CD14-positive monocyte (primary cell): Measurements from ENCODE around the gene LYPD4. TPM values are rescaled to one million over a fixed set of nuclear protein-coding genes. Genes with fewer than 3 reads are reported as not detected.

Source experiments
- DNase-seq, 3 donors: peaks; one replicate each; pipeline ENCODE4 v3.0.0-alpha.2; 2011 to 2022
- H2AFZ ChIP-seq: 2 replicates; pipeline ENCODE4 v1.6.0; 2012; ENCODE audit warnings: mild to moderate bottlenecking, low read depth, low read length, inconsistent platforms; ENCODE audit not compliant: insufficient read depth, poor library complexity, severe bottlenecking
- H3K27ac ChIP-seq, 2 donors: 1 replicate in 1 of 2; 2 replicates in 1 of 2; pipeline ENCODE4 v1.5.1; 2012 to 2013; ENCODE audit warnings: low read length in 2 of 2, control low read depth in 1 of 2, inconsistent platforms in 1 of 2, low read depth in 1 of 2, mild to moderate bottlenecking in 1 of 2
- H3K27me3 ChIP-seq, 2 donors: one replicate each; pipeline versions ENCODE4 v1.6.0 to v1.6.1; 2011 to 2013; ENCODE audit warnings: low read length in 2 of 2; ENCODE audit not compliant: control insufficient read depth in 2 of 2, insufficient read depth in 2 of 2
- H3K36me3 ChIP-seq, 2 donors: replicated peaks in 1 of 2; 1 replicate in 1 of 2; 2 replicates in 1 of 2; pipeline versions ENCODE4 v1.5.1 to v1.6.1; 2012 to 2013; ENCODE audit warnings: low read length in 2 of 2, control low read depth in 1 of 2, inconsistent platforms in 1 of 2, mild to moderate bottlenecking in 1 of 2; ENCODE audit not compliant: insufficient read depth in 2 of 2, control insufficient read depth in 1 of 2
- H3K4me1 ChIP-seq, 2 donors: 1 replicate in 1 of 2; 2 replicates in 1 of 2; pipeline versions ENCODE4 v1.5.1 to v1.6.1; 2012 to 2013; ENCODE audit warnings: low read length in 2 of 2, control low read depth in 1 of 2, inconsistent platforms in 1 of 2, mild to moderate bottlenecking in 1 of 2, moderate library complexity in 1 of 2; ENCODE audit not compliant: insufficient read depth in 2 of 2, control insufficient read depth in 1 of 2
- H3K4me2 ChIP-seq: replicated peaks from 2 replicates; pipeline ENCODE3; 2012; ENCODE audit warnings: low read length, moderate library complexity, mild to moderate bottlenecking; ENCODE audit not compliant: poor library complexity, severe bottlenecking; ENCODE audit errors: extremely low read depth
- H3K4me3 ChIP-seq, 3 experiments: fragments of 200-600 bp in 1 of 3; sonication (generic) in 1 of 3; replicated peaks in 1 of 3; 1 replicate in 2 of 3; 2 replicates in 1 of 3; pipeline ENCODE4 v1.5.1; 2011 to 2013; ENCODE audit warnings: low read length in 3 of 3, mild to moderate bottlenecking in 3 of 3, control low read depth in 2 of 3, low read depth in 2 of 3, inconsistent platforms in 1 of 3, moderate library complexity in 1 of 3
- H3K79me2 ChIP-seq: 2 replicates; pipeline ENCODE4 v1.6.0; 2012; ENCODE audit warnings: mild to moderate bottlenecking, control low read depth, inconsistent platforms, low read length, moderate library complexity; ENCODE audit not compliant: insufficient read depth
- H3K9ac ChIP-seq: 2 replicates; pipeline ENCODE4 v1.6.0; 2017; ENCODE audit warnings: low read length, mild to moderate bottlenecking; ENCODE audit not compliant: insufficient read depth, poor library complexity, severe bottlenecking
- H3K9me3 ChIP-seq, 2 donors: replicated peaks in 1 of 2; 1 replicate in 1 of 2; 2 replicates in 1 of 2; pipeline versions ENCODE4 v1.5.1 to v1.6.1; 2012 to 2013; ENCODE audit warnings: low read length in 2 of 2, control low read depth in 1 of 2; ENCODE audit not compliant: control insufficient read depth in 1 of 2, insufficient read depth in 1 of 2
- H4K20me1 ChIP-seq: 2 replicates; pipeline ENCODE4 v1.6.0; 2012; ENCODE audit warnings: mild to moderate bottlenecking, low read length, control low read depth, moderate library complexity; ENCODE audit not compliant: insufficient read depth
- H3K27ac Mint-ChIP-seq, 7 donors: one replicate each; pipeline ENCODE4 v1.8.0; 2020; ENCODE audit warnings: mild to moderate bottlenecking in 7 of 7, mixed read lengths in 7 of 7, moderate library complexity in 6 of 7, inconsistent platforms in 2 of 7
- H3K27me3 Mint-ChIP-seq, 3 donors: one replicate each; pipeline ENCODE4 v1.8.0; 2021 to 2022; ENCODE audit warnings: low read depth in 3 of 3, mild to moderate bottlenecking in 3 of 3, mixed read lengths in 3 of 3, moderate library complexity in 3 of 3, inconsistent platforms in 1 of 3
- H3K36me3 Mint-ChIP-seq, 2 donors: one replicate each; pipeline ENCODE4 v1.8.0; 2020; ENCODE audit warnings: mixed read lengths in 2 of 2, inconsistent platforms in 1 of 2, mild to moderate bottlenecking in 1 of 2
- H3K4me1 Mint-ChIP-seq: one replicate; pipeline ENCODE4 v1.8.0; 2020; ENCODE audit warnings: mild to moderate bottlenecking, mixed read lengths
- H3K4me3 Mint-ChIP-seq, 2 donors: one replicate each; pipeline ENCODE4 v1.8.0; 2020; ENCODE audit warnings: mild to moderate bottlenecking in 2 of 2, mixed read lengths in 2 of 2, moderate library complexity in 1 of 2
- H3K9me3 Mint-ChIP-seq, 7 donors: one replicate each; pipeline ENCODE4 v1.8.0; 2020 to 2022; ENCODE audit warnings: mixed read lengths in 7 of 7, mild to moderate bottlenecking in 6 of 7, moderate library complexity in 6 of 7, inconsistent platforms in 2 of 7
- CTCF ChIP-seq: fragments of 200-600 bp; IDR thresholded peaks from one replicate; pipeline ENCODE4 v1.8.0; 2022; ENCODE audit warnings: antibody characterized with exemption, mild to moderate bottlenecking
- WGBS: methylation state at CpG from one replicate; pipeline ENCODE4 v1.1.5; 2013; ENCODE audit warnings: missing lambda C conversion rate; ENCODE audit not compliant: insufficient coverage; 5-methylcytosine and 5-hydroxymethylcytosine counted together
- intact Hi-C, 2 donors: fragments of 100-400 bp; cut with micrococcal nuclease; formaldehyde crosslinking; loops; one replicate each; pipeline versions ENCODE4 v1.15.0 to v1.15.1; 2023
- polyA plus RNA-seq, 3 donors: library from polyadenylated mRNA; depleted of rRNA in 1 of 3; unstranded in 2 of 3; stranded (reverse) in 1 of 3; fragments of 300-500 nt in 2 of 3; fragments of >200 nt in 1 of 3; fragmentation: Illumina TruSeq in 2 of 3; gene quantifications; 1 replicate in 2 of 3; 2 replicates in 1 of 3; pipeline ENCODE4 v1.2.3, GENCODE V29; 2012 to 2021

Gene LYPD4
- polyA plus RNA-seq, 3 donors: not detected

DNA sequence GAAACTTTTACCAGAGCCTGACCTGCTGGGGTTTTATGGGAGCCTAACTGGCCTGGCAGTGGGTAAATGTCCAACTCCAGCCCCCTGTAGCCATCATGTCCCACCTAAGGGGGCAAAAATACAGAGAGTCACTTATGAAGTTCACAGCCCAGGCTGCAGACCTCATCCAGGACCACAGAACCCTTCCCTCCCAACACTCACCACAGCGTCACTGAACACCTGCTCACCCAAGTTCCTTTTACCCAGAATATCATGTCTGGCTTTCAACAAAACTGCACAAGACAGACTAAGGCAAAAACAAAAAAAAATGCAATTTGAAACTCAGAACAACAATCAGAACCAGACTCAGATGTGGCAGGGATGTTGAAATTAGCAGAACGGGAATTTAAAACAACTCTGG is 41.7 kb downstream of the LYPD4 start:
- H3K79me2 ChIP-seq: peaks cover 9% of the 10 kb centered on the region
- H4K20me1 ChIP-seq: no peaks in the 10 kb centered on the region
- Mint-ChIP-seq H3K4me3 (no peak overlapping the region), H3K27ac (peak overlapping the region; percentile 92 to 98 (median 97)), H3K4me1 (peaks cover 81% of the 10 kb centered on the region), H3K36me3 (peaks cover 22 to 49% of the 10 kb centered on the region in 2 donors), H3K27me3 (peaks cover 0 to 7% (median 3%) of the 10 kb centered on the region in 3 donors), H3K9me3 (peaks cover 5 to 13% (median 8%) of the 10 kb centered on the region in 7 donors)
- peak overlapping the region; percentile 31 for H2AFZ ChIP-seq
- no peaks in the 10 kb centered on the region for H3K36me3 ChIP-seq
- H3K4me1 ChIP-seq: peaks cover 69 to 86% of the 10 kb centered on the region in 2 donors
- intact Hi-C loops: no loop called here
- H3K27me3 ChIP-seq: no peaks in the 10 kb centered on the region
- peaks cover 0 to 9% of the 10 kb centered on the region in 2 donors for H3K9me3 ChIP-seq
- peak overlapping the region; percentile 51 for H3K9ac ChIP-seq
- DNase-seq: no peak
- 0% methylated on average over 1 of the region's 2 CpGs for whole genome bisulfite sequencing
- H3K4me2 ChIP-seq: peak overlapping the region; percentile 59
- TF ChIP-seq CTCF: no peak
- H3K4me3 ChIP-seq: peak overlapping the region in 1 of 3 experiments; percentile 47
- peak overlapping the region; percentile 90 to 95 for H3K27ac ChIP-seq

DNA sequence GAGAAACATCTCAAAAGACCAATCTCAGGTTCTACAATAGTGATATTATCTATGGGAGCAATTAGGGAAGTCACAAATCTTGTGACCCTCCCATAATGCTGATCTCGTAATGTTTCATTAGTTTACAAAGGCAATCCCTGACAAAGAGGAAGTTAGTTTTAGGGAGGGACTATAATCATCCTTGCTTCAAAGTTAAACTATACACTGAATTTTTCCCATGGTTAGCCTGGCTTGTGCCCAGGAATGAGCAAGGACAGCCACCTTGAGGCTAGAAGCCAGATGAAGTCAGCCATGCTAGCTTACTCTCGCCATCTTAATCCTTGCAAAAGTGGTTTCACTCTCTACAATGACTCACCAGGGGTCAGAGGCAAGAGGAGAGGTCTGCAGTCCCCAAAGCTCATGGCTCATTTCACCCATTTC is 42.7 kb downstream of the LYPD4 start:
- Histone ChIP-seq H3K9ac (peak overlapping the region; percentile 51), H3K4me3 (peak overlapping the region in 1 of 3 experiments; percentile 47), H3K36me3 (no peaks in the 10 kb centered on the region), H3K4me2 (peak overlapping the region; percentile 59), H3K79me2 (peaks cover 9% of the 10 kb centered on the region), H3K27ac (peak overlapping the region; percentile 90 to 95), H3K27me3 (no peaks in the 10 kb centered on the region), H3K9me3 (peaks cover 0 to 9% of the 10 kb centered on the region in 2 donors), H2AFZ (no peak overlapping the region), H3K4me1 (peaks cover 70 to 86% of the 10 kb centered on the region in 2 donors), H4K20me1 (no peaks in the 10 kb centered on the region)
- Mint-ChIP-seq H3K4me3 (peak overlapping the region in 1 of 2 donors; percentile 71), H3K36me3 (peaks cover 20 to 43% of the 10 kb centered on the region in 2 donors), H3K27me3 (peaks cover 0 to 7% (median 3%) of the 10 kb centered on the region in 3 donors), H3K27ac (peak overlapping the region; percentile 92 to 98 (median 97)), H3K4me1 (peaks cover 82% of the 10 kb centered on the region), H3K9me3 (peaks cover 5 to 13% (median 8%) of the 10 kb centered on the region in 7 donors)
- DNase-seq: peak; percentile 77 to 92 (median 90)
- no CpG with 5 or more reads among the region's 2 CpGs for WGBS
- TF ChIP-seq CTCF: no peak
- intact Hi-C loops: loop anchor here in 1 of 2 donors (1.0 kb wide), 1 partner anchor 8 kb away; no protein-coding TSS in a partner anchor
